HEK293T (cell line): ENCODE results near the gene MIGA2.
"Not testable (repeated sequence)": the region's sequence is repeated elsewhere in the genome, so short reads cannot be mapped to it uniquely, and the experiment has no call there.

Source experiments
- CTCF ChIA-PET: fragments of 350-600 bp; formaldehyde crosslinking; extraction: SDS; loops from one replicate; lab custom pipeline; 2021; ENCODE audit warnings: antibody characterized with exemption, inconsistent platforms; lab: Yijun Ruan, JAX
- POLR2A ChIA-PET: fragments of 350-600 bp; formaldehyde crosslinking; extraction: SDS; loops from one replicate; lab custom pipeline; 2020; ENCODE audit warnings: antibody characterized with exemption, inconsistent platforms; lab: Yijun Ruan, JAX
- DNase-seq: peaks from one replicate; pipeline ENCODE4 v3.0.0; 2012; ENCODE audit warnings: mixed read lengths; ENCODE audit errors: extremely low spot score
- ARNT ChIP-seq: fragments of 450-650 bp; IDR thresholded peaks from 2 replicates; pipeline ENCODE4 v1.6.1; 2017; ENCODE audit warnings: mild to moderate bottlenecking
- BHLHE40 ChIP-seq: fragments of 450-650 bp; IDR thresholded peaks from 2 replicates; pipeline ENCODE4 v1.6.1; 2016; ENCODE audit warnings: mild to moderate bottlenecking, moderate library complexity, borderline replicate concordance
- CTBP1 ChIP-seq: fragments of 450-650 bp; IDR thresholded peaks from 2 replicates; pipeline ENCODE4 v1.6.1; 2016; ENCODE audit warnings: borderline replicate concordance
- ELF4 ChIP-seq: fragments of 450-650 bp; IDR thresholded peaks from 2 replicates; pipeline ENCODE4 v1.6.1; 2017; ENCODE audit warnings: antibody characterized with exemption
- FOXA1 ChIP-seq: fragments of 450-650 bp; IDR thresholded peaks from 2 replicates; pipeline ENCODE4 v1.6.1; 2016; ENCODE audit warnings: mild to moderate bottlenecking
- FOXK2 ChIP-seq: fragments of 450-650 bp; IDR thresholded peaks from 2 replicates; pipeline ENCODE4 v1.6.1; 2016; ENCODE audit warnings: mild to moderate bottlenecking
- FOXM1 ChIP-seq: fragments of 450-650 bp; IDR thresholded peaks from 2 replicates; pipeline ENCODE4 v1.6.1; 2017; ENCODE audit warnings: mild to moderate bottlenecking, borderline replicate concordance
- HDGF ChIP-seq: fragments of 450-650 bp; IDR thresholded peaks from 2 replicates; pipeline ENCODE4 v1.6.1; 2017; ENCODE audit warnings: antibody characterized with exemption, borderline replicate concordance
- L3MBTL2 ChIP-seq: fragments of 450-650 bp; conservative IDR thresholded peaks from 2 replicates; pipeline ENCODE4 v1.6.1; 2016; ENCODE audit warnings: mild to moderate bottlenecking
- LEF1 ChIP-seq: fragments of 450-650 bp; IDR thresholded peaks from 2 replicates; pipeline ENCODE4 v1.6.1; 2017; ENCODE audit warnings: mild to moderate bottlenecking, borderline replicate concordance
- NFRKB ChIP-seq: fragments of 450-650 bp; IDR thresholded peaks from 2 replicates; pipeline ENCODE4 v1.6.1; 2016; ENCODE audit warnings: mild to moderate bottlenecking, moderate library complexity
- PKNOX1 ChIP-seq: fragments of 450-650 bp; IDR thresholded peaks from 2 replicates; pipeline ENCODE4 v1.6.1; 2016
- SP1 ChIP-seq: fragments of 450-650 bp; IDR thresholded peaks from 2 replicates; pipeline ENCODE4 v1.6.1; 2017
- SUZ12 ChIP-seq: fragments of 450-650 bp; IDR thresholded peaks from 2 replicates; pipeline ENCODE4 v1.6.1; 2016; ENCODE audit warnings: mild to moderate bottlenecking
- TARDBP ChIP-seq: fragments of 450-650 bp; IDR thresholded peaks from 2 replicates; pipeline ENCODE4 v1.6.1; 2016
- ZNF384 ChIP-seq: fragments of 450-650 bp; IDR thresholded peaks from 2 replicates; pipeline ENCODE4 v1.6.1; 2016

MIGA2 gene

DNA sequence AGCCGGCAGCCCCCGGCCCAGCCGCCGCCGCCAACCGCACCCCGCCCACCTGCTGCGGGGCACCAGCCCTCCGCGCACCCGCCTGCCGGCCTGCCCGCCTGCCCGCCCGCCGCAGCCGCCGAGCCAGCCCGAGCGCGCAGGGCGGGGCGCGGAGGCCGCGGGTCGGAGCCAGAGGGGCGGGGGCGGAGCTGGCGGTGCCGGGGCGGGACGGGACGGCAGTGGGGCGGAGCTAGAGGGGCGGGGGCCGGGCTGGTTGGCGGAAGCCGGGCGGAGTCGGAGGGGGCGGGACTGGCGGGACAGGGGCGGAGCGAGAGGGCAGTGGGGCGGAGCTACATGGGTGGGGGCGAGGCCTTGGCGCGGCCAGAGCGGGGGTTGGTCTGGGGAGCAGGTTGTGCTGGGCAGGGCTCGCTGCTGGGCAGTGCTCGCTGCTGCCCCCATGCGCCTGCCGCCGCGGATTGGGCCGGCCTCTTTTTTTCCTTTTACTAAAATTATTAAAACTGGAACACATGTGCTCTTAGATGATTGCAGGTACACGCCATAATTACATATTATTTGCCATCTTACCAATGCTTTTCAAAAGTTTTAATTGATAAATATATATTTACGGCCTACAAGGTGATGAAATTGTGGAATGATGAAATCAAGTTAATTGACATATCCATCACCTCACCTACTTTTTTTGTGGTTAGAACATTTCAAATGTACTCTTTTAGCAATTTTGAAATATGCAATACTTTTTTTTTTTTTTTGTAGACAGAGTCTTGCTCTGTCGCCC lies 8.0 kb upstream of the MIGA2 start, which contains the start of gene SH3GLB2:
Gene SH3GLB2 (minus strand): TSS at position 140 of the 775 bp plus-strand sequence. CDS start 177 bp downstream, outside the sequence.
- no peak for TF ChIP-seq FOXK2
- TF ChIP-seq BHLHE40 = no peak
- TF ChIP-seq CTBP1 = no peak
- TF ChIP-seq FOXM1 = no peak
- TF ChIP-seq SUZ12 = no peak
- no peak for TF ChIP-seq NFRKB
- no peak for TF ChIP-seq PKNOX1
- no peak for TF ChIP-seq SP1
- no peak for TF ChIP-seq ZNF384
- TF ChIP-seq ARNT = no peak
- no peak for TF ChIP-seq HDGF
- no peak for TF ChIP-seq L3MBTL2
- no peak for TF ChIP-seq TARDBP
- ChIA-PET CTCF (interaction anchor here (0.6 to 0.9 kb wide), 3 partner anchors 24 to 255 kb away, joined by 3 read pairs; no protein-coding TSS in a partner anchor), POLR2A (interaction anchor here (0.9 to 1.7 kb wide), 8 partner anchors 8 to 432 kb away, joined by 3 to 10 read pairs (median 4); partner anchors contain the start of genes MIGA2 and SPOUT1)

DNA sequence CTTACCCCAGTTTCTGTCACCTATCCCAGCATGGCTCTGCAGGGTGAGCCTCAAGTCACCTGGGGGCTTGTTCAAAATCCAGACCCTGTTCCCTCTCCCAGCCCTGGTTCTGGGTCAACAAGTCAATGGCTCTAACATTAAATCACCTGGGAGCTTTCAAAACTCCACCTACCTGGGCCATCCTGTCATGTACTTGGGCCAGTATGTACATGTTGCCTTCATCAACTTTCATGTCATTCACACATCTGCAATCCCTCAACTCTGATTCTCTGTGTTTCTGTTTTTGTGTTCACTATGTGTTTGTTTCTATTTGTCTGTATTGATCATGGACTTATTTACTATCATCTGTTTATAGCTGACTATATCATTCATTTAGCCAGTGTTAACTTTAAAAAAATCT lies 6.2 kb upstream of the MIGA2 start:
- ChIA-PET CTCF (no interaction called here), POLR2A (no interaction called here)
- no peak for DNase-seq
- TF ChIP-seq L3MBTL2 = no peak
- TF ChIP-seq ZNF384 = no peak
- TF ChIP-seq FOXK2 = no peak
- TF ChIP-seq ARNT = no peak
- no peak for TF ChIP-seq NFRKB
- TF ChIP-seq PKNOX1 = no peak

More for the DNA sequence above, 8.0 kb upstream of the MIGA2 start, which contains the start of gene SH3GLB2:
- DNase-seq = peak; percentile 98

DNA sequence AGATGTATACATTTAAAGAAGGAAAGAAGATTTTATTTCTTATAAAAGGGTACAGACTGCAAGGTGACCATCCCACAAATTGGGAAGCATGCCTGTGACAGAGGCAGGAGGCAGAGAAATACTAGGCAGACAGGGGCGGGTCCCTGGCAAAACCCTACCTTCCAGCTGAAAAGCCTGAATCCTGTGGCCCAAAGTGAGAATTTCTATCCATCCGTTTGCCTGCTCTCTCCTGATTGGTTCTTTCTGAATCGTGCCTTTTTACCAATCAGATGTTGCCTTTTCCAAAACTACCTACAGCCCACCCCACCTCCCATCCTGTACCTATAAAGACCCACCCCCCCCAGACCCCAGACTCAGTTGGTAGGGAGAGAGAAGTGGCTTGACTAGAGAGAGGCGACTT lies 4.9 kb upstream of the MIGA2 start:
- no peak for DNase-seq
- ChIA-PET POLR2A (no interaction called here), CTCF (no interaction called here)
- TF ChIP-seq ARNT = no peak
- TF ChIP-seq BHLHE40 = no peak
- no peak for TF ChIP-seq FOXA1
- TF ChIP-seq LEF1 = no peak
- TF ChIP-seq ELF4 = no peak
- no peak for TF ChIP-seq HDGF
- TF ChIP-seq FOXM1 = no peak
- TF ChIP-seq CTBP1 = no peak
- no peak for TF ChIP-seq FOXK2
- no peak for TF ChIP-seq SP1
- TF ChIP-seq ZNF384 = no peak
- no peak for TF ChIP-seq NFRKB

- TF ChIP-seq FOXK2 (no peak), ARNT (no peak), SP1 (no peak), FOXM1 (no peak), ZNF384 (no peak), BHLHE40 (no peak), FOXA1 (no peak), HDGF (no peak), ELF4 (no peak), CTBP1 (no peak), SUZ12 (no peak), NFRKB (no peak), PKNOX1 (no peak), L3MBTL2 (no peak), LEF1 (no peak), TARDBP (no peak)
- ChIA-PET CTCF (no interaction called here), POLR2A (no interaction called here)
- no peak for DNase-seq
These were observed 3.8 kb upstream of the MIGA2 start for GRCh38 chr9:129032541-129033159.

DNA sequence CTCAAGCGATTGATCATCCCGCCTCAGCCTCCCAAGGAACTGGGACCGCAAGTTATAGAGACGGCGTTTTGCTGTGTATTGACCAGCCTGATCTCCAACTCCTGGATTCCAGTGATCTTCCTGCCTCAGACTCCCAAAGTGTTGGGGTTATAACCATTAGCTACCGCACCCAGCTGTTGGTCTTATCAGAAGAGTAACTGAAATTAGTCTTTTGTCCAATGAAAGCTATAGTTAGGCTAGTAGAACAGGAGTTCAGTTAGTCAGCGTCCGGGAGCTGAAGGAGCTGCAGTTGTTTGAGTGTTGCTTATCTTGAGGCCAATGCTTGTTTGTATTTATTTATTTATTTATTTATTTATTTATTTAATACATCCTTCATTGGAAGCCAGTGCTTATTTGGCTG lies 3.2 kb upstream of the MIGA2 start:
- DNase-seq = no peak
- TF ChIP-seq ELF4 = no peak
- ChIA-PET CTCF (no interaction called here), POLR2A (no interaction called here)

- CTCF ChIA-PET = interaction anchor here (1.0 kb wide), 1 partner anchor 9 kb away, joined by 3 read pairs; no protein-coding TSS in a partner anchor
- DNase-seq = not testable (repeated sequence)
- POLR2A ChIA-PET = interaction anchor here (0.6 to 1.4 kb wide), 13 partner anchors 8 to 592 kb away, joined by 3 to 10 read pairs (median 3); partner anchors contain the start of genes DOLPP1, ENDOG and SH3GLB2
These were observed 588 bp upstream of the MIGA2 start for GRCh38 chr9:129035838-129036237.
